ENCODE data around the gene CPSF7.

CPSF7 gene

GRCh38 chr11:61370349-61371005 is 59.3 kb downstream of the CPSF7 start:
- no peak overlapping the region for H3K4me2 ChIP-seq (ENCODE audit: low read depth, low read length)
- peaks cover 9% of the 10 kb centered on the region for H3K36me3 ChIP-seq (replicated peaks; ENCODE audit: insufficient read depth, low read length)
- no peaks in the 10 kb centered on the region for H3F3A ChIP-seq (ENCODE audit: insufficient read depth, low read length)
- H3K79me2 ChIP-seq (ENCODE audit: low read length), result peaks cover 3% of the 10 kb centered on the region; the same call in 1 of the 2 replicates
- no peaks in the 10 kb centered on the region for H3K27me3 ChIP-seq (replicated peaks; ENCODE audit: insufficient read depth, low read length)
- H4K20me1 ChIP-seq (ENCODE audit: insufficient read depth, low read length), result no peaks in the 10 kb centered on the region
- TF ChIP-seq EZH2 (optimal IDR thresholded peaks at IDR 0.05; ENCODE audit: low read depth, low read length), result no peak
- TF ChIP-seq, protein P1, sequence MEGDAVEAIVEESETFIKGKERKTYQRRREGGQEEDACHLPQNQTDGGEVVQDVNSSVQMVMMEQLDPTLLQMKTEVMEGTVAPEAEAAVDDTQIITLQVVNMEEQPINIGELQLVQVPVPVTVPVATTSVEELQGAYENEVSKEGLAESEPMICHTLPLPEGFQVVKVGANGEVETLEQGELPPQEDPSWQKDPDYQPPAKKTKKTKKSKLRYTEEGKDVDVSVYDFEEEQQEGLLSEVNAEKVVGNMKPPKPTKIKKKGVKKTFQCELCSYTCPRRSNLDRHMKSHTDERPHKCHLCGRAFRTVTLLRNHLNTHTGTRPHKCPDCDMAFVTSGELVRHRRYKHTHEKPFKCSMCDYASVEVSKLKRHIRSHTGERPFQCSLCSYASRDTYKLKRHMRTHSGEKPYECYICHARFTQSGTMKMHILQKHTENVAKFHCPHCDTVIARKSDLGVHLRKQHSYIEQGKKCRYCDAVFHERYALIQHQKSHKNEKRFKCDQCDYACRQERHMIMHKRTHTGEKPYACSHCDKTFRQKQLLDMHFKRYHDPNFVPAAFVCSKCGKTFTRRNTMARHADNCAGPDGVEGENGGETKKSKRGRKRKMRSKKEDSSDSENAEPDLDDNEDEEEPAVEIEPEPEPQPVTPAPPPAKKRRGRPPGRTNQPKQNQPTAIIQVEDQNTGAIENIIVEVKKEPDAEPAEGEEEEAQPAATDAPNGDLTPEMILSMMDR (IDR thresholded peaks at IDR 0.05; ENCODE audit: low read length), result no peak
- TF ChIP-seq EZH2phosphoT487 (IDR thresholded peaks at IDR 0.05; ENCODE audit: low read length), result no peak
- DNase-seq, result no peak
- H3K9ac ChIP-seq (ENCODE audit: low read length), result no peak overlapping the region
- no peak overlapping the region for H3K27ac ChIP-seq (ENCODE audit: low read length)
- H2AFZ ChIP-seq (ENCODE audit: low read length), result no peak overlapping the region
- H3K9me2 ChIP-seq (replicated peaks; ENCODE audit: insufficient read depth, low read length), result no peaks in the 10 kb centered on the region
- no peaks in the 10 kb centered on the region for H3K9me3 ChIP-seq (replicated peaks; ENCODE audit: insufficient read depth, low read length)
- H3K4me3 ChIP-seq (ENCODE audit: low read length), result no peak overlapping the region
- H3K4me1 ChIP-seq (ENCODE audit: low read length), result no peaks in the 10 kb centered on the region

DNA sequence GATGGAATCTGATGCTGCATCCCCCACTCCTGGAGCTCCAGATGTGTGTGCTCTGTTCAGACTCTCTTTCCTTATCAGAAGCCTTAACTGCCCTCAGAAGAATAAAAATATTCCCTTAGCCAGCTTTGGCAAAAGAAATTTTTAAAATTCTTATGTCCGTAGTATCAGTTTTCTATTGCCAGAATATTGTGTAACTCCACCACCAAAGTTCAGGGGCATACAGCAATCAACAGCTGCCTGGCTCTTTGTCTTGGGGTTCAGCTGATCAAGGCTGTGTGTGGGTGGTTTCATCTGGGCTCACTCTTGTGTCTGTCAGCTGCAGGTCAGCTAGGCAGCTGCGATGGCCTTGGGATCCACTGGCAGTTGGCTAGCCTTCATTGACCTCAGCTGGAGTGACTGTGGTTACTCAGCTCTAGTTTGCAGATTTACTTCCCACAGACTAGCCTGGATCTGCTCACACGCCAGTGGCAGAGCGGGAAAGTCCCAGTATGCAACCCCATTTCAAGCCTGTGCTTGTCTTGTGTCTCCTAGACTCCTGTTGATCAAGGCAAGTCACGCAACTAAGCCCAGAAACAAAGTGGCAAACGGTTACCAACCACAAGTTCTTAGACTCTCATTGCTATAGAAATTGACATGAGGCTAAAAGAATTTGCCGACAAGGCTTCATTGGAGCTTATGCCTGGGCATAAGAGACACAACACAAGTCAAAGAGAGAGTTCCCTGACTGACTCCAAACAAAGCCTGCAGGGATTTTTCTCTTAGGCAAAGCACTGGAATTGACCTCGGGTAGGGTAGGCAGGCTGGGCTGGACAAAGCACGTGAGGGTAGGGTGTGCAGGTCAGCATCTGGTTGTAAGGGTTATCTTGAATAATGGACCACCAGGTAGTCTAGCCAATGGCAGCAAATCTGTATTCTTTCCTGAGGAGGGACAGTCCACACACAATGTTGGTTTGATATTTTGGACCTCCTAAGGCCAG is 60.1 kb downstream of the CPSF7 start:
- Histone ChIP-seq H3K4me1 (ENCODE audit: low read length) (no peaks in the 10 kb centered on the region), H3K4me3 (ENCODE audit: low read length) (no peak overlapping the region), H3F3A (ENCODE audit: insufficient read depth, low read length) (no peaks in the 10 kb centered on the region), H3K27me3 (replicated peaks; ENCODE audit: insufficient read depth, low read length) (no peaks in the 10 kb centered on the region), H3K9ac (ENCODE audit: low read length) (no peak overlapping the region), H3K9me3 (replicated peaks; ENCODE audit: insufficient read depth, low read length) (no peaks in the 10 kb centered on the region), H3K79me2 (ENCODE audit: low read length) (peaks cover 3% of the 10 kb centered on the region; the same call in 1 of the 2 replicates), H4K20me1 (ENCODE audit: insufficient read depth, low read length) (no peaks in the 10 kb centered on the region), H3K27ac (ENCODE audit: low read length) (no peak overlapping the region), H3K4me2 (ENCODE audit: low read depth, low read length) (no peak overlapping the region), H3K36me3 (replicated peaks; ENCODE audit: insufficient read depth, low read length) (peaks cover 9% of the 10 kb centered on the region), H2AFZ (ENCODE audit: low read length) (no peak overlapping the region), H3K9me2 (replicated peaks; ENCODE audit: insufficient read depth, low read length) (no peaks in the 10 kb centered on the region)
- no peak for DNase-seq
- no peak for TF ChIP-seq EZH2phosphoT487 (IDR thresholded peaks at IDR 0.05; ENCODE audit: low read length)
- TF ChIP-seq, protein P1 (IDR thresholded peaks at IDR 0.05; ENCODE audit: low read length), result no peak
- TF ChIP-seq EZH2 (optimal IDR thresholded peaks at IDR 0.05; ENCODE audit: low read depth, low read length), result no peak

GRCh38 chr11:61368646-61369045 is 61.1 kb downstream of the CPSF7 start:
- H3K27me3 ChIP-seq (replicated peaks; ENCODE audit: insufficient read depth, low read length), result no peaks in the 10 kb centered on the region
- no peaks in the 10 kb centered on the region for H3F3A ChIP-seq (ENCODE audit: insufficient read depth, low read length)
- peaks cover 13% of the 10 kb centered on the region for H3K79me2 ChIP-seq (ENCODE audit: low read length)
- no peak overlapping the region for H3K27ac ChIP-seq (ENCODE audit: low read length)
- DNase-seq, result no peak
- no peaks in the 10 kb centered on the region for H3K4me1 ChIP-seq (ENCODE audit: low read length)
- TF ChIP-seq EZH2phosphoT487 (IDR thresholded peaks at IDR 0.05; ENCODE audit: low read length) (no peak), EZH2 (optimal IDR thresholded peaks at IDR 0.05; ENCODE audit: low read depth, low read length) (no peak)
- TF ChIP-seq, protein P1 (IDR thresholded peaks at IDR 0.05; ENCODE audit: low read length), result no peak
- H3K36me3 ChIP-seq (replicated peaks; ENCODE audit: insufficient read depth, low read length), result peaks cover 16% of the 10 kb centered on the region
- no peak overlapping the region for H2AFZ ChIP-seq (ENCODE audit: low read length)
- no peak overlapping the region for H3K4me2 ChIP-seq (ENCODE audit: low read depth, low read length)
- no peak overlapping the region for H3K4me3 ChIP-seq (ENCODE audit: low read length)
- H4K20me1 ChIP-seq (ENCODE audit: insufficient read depth, low read length), result no peaks in the 10 kb centered on the region
- H3K9ac ChIP-seq (ENCODE audit: low read length), result no peak overlapping the region
- no peaks in the 10 kb centered on the region for H3K9me3 ChIP-seq (replicated peaks; ENCODE audit: insufficient read depth, low read length)
- H3K9me2 ChIP-seq (replicated peaks; ENCODE audit: insufficient read depth, low read length), result no peaks in the 10 kb centered on the region
